Fibroblast of skin of back (primary cell): ENCODE data around the gene GGT6.

Experiments used
- DNase-seq: peaks from one replicate; pipeline ENCODE4 v3.0.0-alpha.2; 2013

The GGT6 gene

GRCh38 chr17:4574448-4575045 is 14.2 kb upstream of the GGT6 start:
- DNase-seq, result no peak

GRCh38 chr17:4573669-4574068 is 13.3 kb upstream of the GGT6 start:
- DNase-seq, result no peak

- no peak for DNase-seq
These were observed 12.7 kb upstream of the GGT6 start for GRCh38 chr17:4573115-4573514.

GRCh38 chr17:4572131-4572530 is 11.8 kb upstream of the GGT6 start:
- DNase-seq, result no peak

GRCh38 chr17:4569591-4569990 is 9.2 kb upstream of the GGT6 start:
- DNase-seq, result no peak

GRCh38 chr17:4566785-4567184 is 6.4 kb upstream of the GGT6 start:
- DNase-seq, result peak; percentile 51

- DNase-seq, result peak; percentile 73
These were observed 5.1 kb upstream of the GGT6 start for GRCh38 chr17:4565209-4566141.

- no peak for DNase-seq
These were observed 1.9 kb upstream of the GGT6 start for GRCh38 chr17:4562015-4562969.

GRCh38 chr17:4560837-4561256 is 470 bp upstream of the GGT6 start:
- DNase-seq, result no peak

GRCh38 chr17:4559966-4560365 is 411 bp downstream of the GGT6 start:
- no peak for DNase-seq

GRCh38 chr17:4559139-4559791 is 1.1 kb downstream of the GGT6 start:
- no peak for DNase-seq

- no peak for DNase-seq
These were observed 1.9 kb downstream of the GGT6 start for GRCh38 chr17:4558347-4558971.

- no peak for DNase-seq
These were observed 2.6 kb downstream of the GGT6 start for GRCh38 chr17:4557626-4558346.

GRCh38 chr17:4556996-4557395 is 3.4 kb downstream of the GGT6 start:
- no peak for DNase-seq

- DNase-seq, result no peak
These were observed 4.3 kb downstream of the GGT6 start for GRCh38 chr17:4555873-4556759.

GRCh38 chr17:4554997-4555799 is 5.2 kb downstream of the GGT6 start, which contains the start of gene MYBBP1A:
TSS of gene MYBBP1A (minus strand) at chr17:4555384. CDS start at chr17:4555324, 60 bp downstream.
- DNase-seq, result peak; percentile 95

- DNase-seq, result no peak
These were observed 5.9 kb downstream of the GGT6 start for GRCh38 chr17:4554441-4554996.

- no peak for DNase-seq
These were observed 6.7 kb downstream of the GGT6 start for GRCh38 chr17:4553669-4554068.
